HCT116 (cell line): ENCODE measurements around the gene KRAS. TPM values are rescaled to one million over a fixed set of nuclear protein-coding genes. Genes with fewer than 3 reads are reported as not detected.

Experiments used
- ATAC-seq: fragments of 200-7000 bp; cut with Tn5 transposase; 2 replicates; pipeline ENCODE4 v1.9.1; 2020; ENCODE audit warnings: mild to moderate bottlenecking, moderate library complexity
- BruUV-seq: library from RNA; stranded (reverse); fragments of 400-500 nt; replicated peaks from 2 replicates; lab custom pipeline; 2021; lab: Mats Ljungman, UMichigan
- CTCF ChIA-PET: fragments of 300-600 bp; sonication (Branson Sonifier 250); formaldehyde crosslinking; loops from one replicate; lab custom pipeline; 2021; ENCODE audit warnings: antibody characterized with exemption; lab: Charles Lee
- POLR2A ChIA-PET: fragments of 300-600, 350-600 bp; sonication (Branson Sonifier 250); formaldehyde crosslinking; loops from one replicate; lab custom pipeline; 2021; ENCODE audit warnings: antibody characterized with exemption; lab: Charles Lee
- RAD21 ChIA-PET, 2 experiments: fragments of 300-600 bp; sonication (Branson Sonifier 250); formaldehyde crosslinking; loops; one replicate each; lab custom pipeline; 2023; ENCODE audit warnings: low total read pairs in 2 of 2; ENCODE audit not compliant: uncharacterized antibody in 2 of 2, unreplicated experiment in 2 of 2, low non-redundant PET in 1 of 2; lab: Charles Lee
- DNase-seq: peaks from one replicate; pipeline ENCODE4 v3.0.0-alpha.2; 2010; ENCODE audit warnings: low read depth, low spot score
- H2AFZ ChIP-seq: fragments of 200-600 bp; shearing (Covaris generic), sonication (generic); 2 replicates; pipeline ENCODE4 v1.6.1; 2017; ENCODE audit warnings: low read depth, mixed run types, mixed read lengths, antibody characterized with exemption, low read length; ENCODE audit not compliant: poor library complexity, severe bottlenecking
- H3K27ac ChIP-seq: 2 replicates; pipeline ENCODE4 v1.5.1; 2012; ENCODE audit warnings: low read depth, low read length
- H3K27me3 ChIP-seq: fragments of 200-600 bp; sonication (generic); 2 replicates; pipeline ENCODE4 v1.6.1; 2016; ENCODE audit warnings: mixed run types, low read length, mixed read lengths; ENCODE audit not compliant: insufficient read depth
- H3K36me3 ChIP-seq, 2 experiments: fragments of 200-500 bp in 1 of 2; fragments of 200-600 bp in 1 of 2; sonication (Bioruptor generic) in 1 of 2; sonication (generic) in 1 of 2; 2 replicates each; pipeline versions ENCODE4 v1.5.1 to v1.6.1; 2014 to 2016; ENCODE audit warnings: low read length in 2 of 2, inconsistent platforms in 1 of 2, mixed read lengths in 1 of 2, mixed run types in 1 of 2; ENCODE audit not compliant: insufficient read depth in 2 of 2, control insufficient read depth in 1 of 2
- H3K4me1 ChIP-seq, 2 experiments: fragments of 200-600 bp in 1 of 2; sonication (generic) in 1 of 2; 2 replicates each; pipeline versions ENCODE4 v1.5.1 to v1.6.1; 2012 to 2017; ENCODE audit warnings: low read length in 2 of 2, inconsistent platforms in 1 of 2, mild to moderate bottlenecking in 1 of 2, mixed read lengths in 1 of 2, mixed run types in 1 of 2, moderate library complexity in 1 of 2; ENCODE audit not compliant: insufficient read depth in 2 of 2, control insufficient read depth in 1 of 2
- H3K4me2 ChIP-seq: fragments of 200-600 bp; sonication (generic); 2 replicates; pipeline ENCODE4 v1.6.1; 2017; ENCODE audit warnings: mixed run types, low read length, mixed read lengths
- H3K4me3 ChIP-seq, 2 experiments: fragments of 200-600 bp in 1 of 2; sonication (generic) in 1 of 2; replicated peaks in 1 of 2; 2 replicates each; pipeline ENCODE4 v1.5.1; 2011 to 2016; ENCODE audit warnings: low read length in 2 of 2, control low read depth in 1 of 2, low read depth in 1 of 2, mild to moderate bottlenecking in 1 of 2, mixed read lengths in 1 of 2, mixed run types in 1 of 2
- H3K79me2 ChIP-seq: fragments of 200-600 bp; sonication (generic); 2 replicates; pipeline ENCODE4 v1.6.1; 2017; ENCODE audit warnings: mild to moderate bottlenecking, mixed run types, low read length, moderate library complexity, mixed read lengths; ENCODE audit not compliant: insufficient read depth
- H3K9ac ChIP-seq: fragments of 200-600 bp; sonication (generic); 2 replicates; pipeline ENCODE4 v1.6.1; 2016; ENCODE audit warnings: low read length, mixed read lengths
- H3K9me2 ChIP-seq: fragments of 200-600 bp; sonication (generic), shearing (Covaris generic); 2 replicates; pipeline ENCODE4 v1.6.1; 2017; ENCODE audit warnings: mixed run types, mild to moderate bottlenecking, moderate library complexity; ENCODE audit not compliant: insufficient read depth
- H3K9me3 ChIP-seq, 2 experiments: fragments of 200-500 bp in 1 of 2; fragments of 200-600 bp in 1 of 2; sonication (Bioruptor generic) in 1 of 2; sonication (generic) in 1 of 2; 2 replicates each; pipeline ENCODE4 v1.6.1; 2014 to 2017; ENCODE audit warnings: low read length in 2 of 2, mixed read lengths in 2 of 2, inconsistent platforms in 1 of 2, low read depth in 1 of 2, mild to moderate bottlenecking in 1 of 2, mixed run types in 1 of 2, moderate library complexity in 1 of 2; ENCODE audit not compliant: control insufficient read depth in 1 of 2, insufficient read depth in 1 of 2
- H4K20me1 ChIP-seq: fragments of 200-600 bp; sonication (generic), shearing (Covaris generic); 2 replicates; pipeline ENCODE4 v1.6.1; 2017; ENCODE audit warnings: mixed run types, mild to moderate bottlenecking, moderate library complexity; ENCODE audit not compliant: insufficient read depth
- CBX3 ChIP-seq: IDR thresholded peaks from 2 replicates; pipeline ENCODE4 v1.6.1; 2012; ENCODE audit warnings: low read depth
- CEBPB ChIP-seq: IDR thresholded peaks from 2 replicates; pipeline ENCODE4 v1.6.1; 2012; ENCODE audit warnings: low read depth
- EGR1 ChIP-seq: IDR thresholded peaks from 2 replicates; pipeline ENCODE4 v1.6.1; 2012; ENCODE audit warnings: low read depth
- EZH2 ChIP-seq: fragments of 200-600 bp; sonication (generic); IDR thresholded peaks from 2 replicates; pipeline ENCODE4 v1.6.1; 2017; ENCODE audit warnings: antibody characterized with exemption, mixed run types
- EZH2phosphoT487 ChIP-seq: fragments of 200-600 bp; IDR thresholded peaks from 2 replicates; pipeline ENCODE4 v1.6.1; 2018; ENCODE audit warnings: antibody characterized with exemption, borderline replicate concordance
- FOSL1 ChIP-seq: IDR thresholded peaks from 2 replicates; pipeline ENCODE4 v1.6.1; 2012; ENCODE audit warnings: low read depth
- POLR2A ChIP-seq: IDR thresholded peaks from 2 replicates; pipeline ENCODE4 v1.7.0; 2011; ENCODE audit warnings: borderline replicate concordance; ENCODE audit not compliant: insufficient read depth, insufficient read length; ENCODE audit errors: extremely low read depth
- REST ChIP-seq: IDR thresholded peaks from 2 replicates; pipeline ENCODE4 v1.6.1; 2012; ENCODE audit warnings: low read depth
- SP1 ChIP-seq: IDR thresholded peaks from 2 replicates; pipeline ENCODE4 v1.6.1; 2012; ENCODE audit warnings: low read depth
- TCF7L2 ChIP-seq: IDR thresholded peaks from 2 replicates; pipeline ENCODE4 v1.7.0; 2011; ENCODE audit warnings: borderline replicate concordance, inconsistent platforms; ENCODE audit not compliant: insufficient read depth, insufficient read length; ENCODE audit errors: extremely low read depth
- YY1 ChIP-seq: IDR thresholded peaks from 2 replicates; pipeline ENCODE4 v1.6.1; 2011; ENCODE audit warnings: low read length, low read depth, moderate library complexity, mild to moderate bottlenecking; ENCODE audit not compliant: insufficient replicate concordance; ENCODE audit errors: extremely low read depth
- ZBTB33 ChIP-seq: IDR thresholded peaks from 2 replicates; pipeline ENCODE4 v1.6.1; 2011; ENCODE audit warnings: mild to moderate bottlenecking, low read length, moderate library complexity; ENCODE audit not compliant: insufficient replicate concordance; ENCODE audit errors: extremely low read depth
- ZNF274 ChIP-seq: fragments of 200-500 bp; sonication (Bioruptor generic); IDR thresholded peaks from 2 replicates; pipeline ENCODE4 v1.6.1; 2014; ENCODE audit warnings: mild to moderate bottlenecking, low read depth, low read length, inconsistent platforms
- intact Hi-C: fragments of 100-400 bp; cut with micrococcal nuclease; formaldehyde crosslinking; loops from 2 replicates; pipeline ENCODE4 v1.10.0; 2022
- total RNA-seq: library from RNA; stranded (reverse); gene quantifications from one replicate; pipeline ENCODE4 v1.2.1, GENCODE V29; 2021; ENCODE audit not compliant: unreplicated experiment

KRAS gene
- total RNA-seq, 1 experiment from 2014 or later = 37.5 TPM

- no peaks in the 10 kb centered on the region for H4K20me1 ChIP-seq
- intact Hi-C loops = no loop called here
- POLR2A ChIA-PET = interaction anchor here (1.0 kb wide), 1 partner anchor 127 kb away, joined by 3 read pairs; no protein-coding TSS in a partner anchor
- H3K27ac ChIP-seq = no peak overlapping the region
- no peaks in the 10 kb centered on the region for H3K9me2 ChIP-seq
- ATAC-seq (no peak), DNase-seq (no peak)
- H3K4me3 ChIP-seq = no peak overlapping the region
- peaks cover 0 to 8% of the 10 kb centered on the region in 2 experiments; a peak in 2 of 4 replicates for H3K4me1 ChIP-seq
- H3K9me3 ChIP-seq = no peaks in the 10 kb centered on the region
- H2AFZ ChIP-seq = no peak overlapping the region
- H3K36me3 ChIP-seq = no peaks in the 10 kb centered on the region
- no peak overlapping the region for H3K4me2 ChIP-seq
- BruUV-seq = no TSS peak
- CTCF ChIA-PET = no interaction called here
- RAD21 ChIA-PET = no interaction called here
- H3K27me3 ChIP-seq = no peaks in the 10 kb centered on the region
- TF ChIP-seq EZH2phosphoT487 = no peak
- TF ChIP-seq YY1 = no peak
- TF ChIP-seq EZH2 = no peak
- TF ChIP-seq REST = no peak
- no peak for TF ChIP-seq CBX3
- no peak for TF ChIP-seq TCF7L2
- TF ChIP-seq EGR1 = no peak
- no peak for TF ChIP-seq POLR2A
- no peak for TF ChIP-seq ZNF274
- no peak for TF ChIP-seq CEBPB
- no peak for TF ChIP-seq FOSL1
- TF ChIP-seq ZBTB33 = no peak
- TF ChIP-seq SP1 = no peak
- H3K9ac ChIP-seq = no peak overlapping the region
- H3K79me2 ChIP-seq = no peaks in the 10 kb centered on the region
These were observed 5.3 kb upstream of the KRAS start for GRCh38 chr12:25256005-25256404.
